ENCODE results near the gene RNF141.

The RNF141 gene

DNA sequence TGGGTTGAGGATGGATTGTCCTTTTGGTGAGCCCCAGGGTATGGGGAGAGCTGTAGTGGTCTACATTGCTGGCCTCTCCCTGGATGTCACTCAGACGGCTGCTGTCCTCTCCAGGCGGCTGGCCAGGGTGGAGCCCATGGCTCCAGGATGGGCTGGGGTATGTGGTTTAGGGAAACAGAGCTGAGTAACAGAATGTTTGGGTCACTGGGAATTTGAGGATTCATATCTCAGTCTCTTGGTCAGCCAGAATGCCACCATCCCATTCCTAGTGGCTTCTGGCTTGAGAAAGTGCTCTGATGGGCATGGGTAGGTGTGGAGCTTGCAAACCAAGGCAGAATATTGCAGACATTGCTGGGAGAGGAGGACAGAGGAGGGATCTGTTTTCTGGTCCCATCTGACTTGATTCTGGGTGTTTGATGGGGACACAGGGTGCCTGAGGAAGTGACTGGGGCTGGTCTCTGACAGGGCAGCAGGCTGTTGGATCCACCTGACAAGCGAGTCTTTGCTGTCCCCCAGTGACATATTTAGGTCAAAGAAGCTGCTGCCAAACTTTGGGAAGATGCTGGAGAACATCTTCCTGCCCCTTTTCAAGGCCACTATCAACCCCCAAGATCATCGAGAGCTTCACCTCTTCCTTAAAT, 44.6 kb downstream of the RNF141 start:
- DNase-seq, result no peak

DNA sequence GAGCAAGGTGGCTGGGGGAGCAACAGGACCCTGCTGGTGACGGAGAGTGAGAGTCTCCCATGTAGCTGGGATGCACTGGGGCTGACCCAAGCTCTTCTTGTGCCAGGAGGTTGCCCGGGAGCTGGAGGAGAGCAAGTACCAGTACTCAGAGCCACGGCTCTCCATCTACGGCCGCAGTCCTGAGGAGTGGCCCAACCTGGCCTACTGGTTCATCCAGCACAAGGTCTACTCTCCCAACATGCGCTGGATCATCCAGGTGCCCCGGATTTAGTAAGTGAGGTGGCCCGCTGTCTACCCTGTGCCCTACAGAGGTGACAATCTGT, 45.6 kb downstream of the RNF141 start:
- no peak for DNase-seq

DNA sequence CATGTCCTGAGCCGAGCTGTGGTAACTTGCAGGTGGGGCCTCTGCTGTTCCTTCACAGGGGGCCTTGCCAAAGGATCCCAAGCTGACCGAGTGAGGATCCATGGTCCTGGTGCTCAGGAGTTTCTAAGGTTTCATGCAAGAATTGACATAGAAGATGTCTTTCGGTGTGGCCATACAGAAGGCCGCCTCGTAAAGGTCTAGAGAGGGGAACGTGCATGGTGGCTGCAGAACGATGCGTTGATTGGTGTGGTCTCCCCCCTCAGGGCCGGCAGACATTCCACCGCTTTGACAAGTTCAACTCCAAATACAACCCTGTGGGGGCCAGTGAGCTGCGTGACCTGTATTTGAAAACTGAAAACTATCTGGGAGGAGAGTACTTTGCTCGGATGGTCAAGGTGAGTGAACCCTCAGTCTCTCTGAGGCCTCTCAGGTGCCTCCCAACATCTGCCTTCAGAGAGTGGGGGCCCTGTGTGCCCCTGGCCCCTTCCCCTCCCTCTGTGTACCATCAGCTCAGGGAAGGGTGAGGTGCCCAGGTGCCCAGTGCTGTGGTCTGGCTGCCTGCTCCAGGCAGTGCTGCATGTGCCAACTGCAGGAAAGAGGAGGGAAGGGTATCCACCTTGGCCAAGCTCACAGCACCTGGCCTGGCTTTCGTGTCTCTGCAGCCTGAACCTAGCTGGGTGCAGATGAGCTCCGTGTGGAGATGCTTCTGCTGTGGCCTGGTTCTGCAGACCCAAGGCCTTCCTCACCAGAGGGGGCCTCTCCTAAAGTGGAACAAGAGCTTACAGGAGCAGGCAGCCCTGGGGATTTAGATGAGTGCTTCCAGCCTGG, 46.1 kb downstream of the RNF141 start:
- no peak for DNase-seq

DNA sequence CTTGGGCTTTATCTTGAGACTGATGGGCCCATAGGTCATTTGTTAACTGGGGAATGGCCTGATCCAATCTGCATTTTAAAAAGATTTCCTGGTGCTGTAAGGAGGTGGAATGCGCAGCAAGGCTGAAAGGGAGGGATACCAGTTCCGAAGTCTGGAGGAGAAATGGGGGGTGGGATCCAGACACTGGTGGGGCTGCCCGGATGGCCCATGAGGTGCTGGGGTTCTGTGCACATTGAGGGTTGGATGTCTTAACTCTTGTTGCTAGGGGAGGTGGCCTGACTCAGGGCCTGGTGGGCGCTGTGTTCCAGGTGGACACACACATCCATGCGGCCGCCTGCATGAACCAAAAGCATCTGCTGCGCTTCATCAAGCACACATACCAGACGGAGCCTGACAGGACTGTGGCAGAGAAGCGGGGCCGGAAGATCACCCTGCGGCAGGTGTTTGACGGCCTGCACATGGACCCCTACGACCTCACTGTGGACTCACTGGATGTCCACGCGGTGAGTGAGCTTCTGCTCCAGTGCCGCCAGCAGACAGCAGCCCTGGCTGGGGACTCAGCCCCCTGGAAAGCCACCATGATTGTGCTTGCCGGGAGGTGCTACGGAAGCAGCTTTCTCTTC, 47.8 kb downstream of the RNF141 start:
- no peak for DNase-seq

DNA sequence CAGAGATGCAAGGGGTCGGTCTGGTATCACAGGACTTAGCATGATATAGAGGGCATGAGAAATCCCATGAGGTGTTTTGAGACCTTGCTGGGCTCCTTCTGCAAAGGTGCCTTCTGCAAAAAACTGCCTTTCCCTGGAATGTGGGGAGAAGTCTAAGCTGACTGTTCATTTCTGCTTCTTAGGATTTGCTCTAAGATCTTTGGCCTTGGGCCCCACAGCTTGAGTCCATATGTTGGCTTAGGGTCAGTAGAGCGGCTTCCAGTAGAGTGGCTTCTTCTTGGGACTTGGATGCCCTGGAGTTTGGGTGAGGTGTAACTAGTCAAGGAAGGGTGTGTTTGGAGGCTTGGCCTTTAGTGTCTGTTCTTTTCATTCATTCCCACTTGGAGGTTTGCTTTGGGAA, 48.9 kb downstream of the RNF141 start:
- no peak for DNase-seq

DNA sequence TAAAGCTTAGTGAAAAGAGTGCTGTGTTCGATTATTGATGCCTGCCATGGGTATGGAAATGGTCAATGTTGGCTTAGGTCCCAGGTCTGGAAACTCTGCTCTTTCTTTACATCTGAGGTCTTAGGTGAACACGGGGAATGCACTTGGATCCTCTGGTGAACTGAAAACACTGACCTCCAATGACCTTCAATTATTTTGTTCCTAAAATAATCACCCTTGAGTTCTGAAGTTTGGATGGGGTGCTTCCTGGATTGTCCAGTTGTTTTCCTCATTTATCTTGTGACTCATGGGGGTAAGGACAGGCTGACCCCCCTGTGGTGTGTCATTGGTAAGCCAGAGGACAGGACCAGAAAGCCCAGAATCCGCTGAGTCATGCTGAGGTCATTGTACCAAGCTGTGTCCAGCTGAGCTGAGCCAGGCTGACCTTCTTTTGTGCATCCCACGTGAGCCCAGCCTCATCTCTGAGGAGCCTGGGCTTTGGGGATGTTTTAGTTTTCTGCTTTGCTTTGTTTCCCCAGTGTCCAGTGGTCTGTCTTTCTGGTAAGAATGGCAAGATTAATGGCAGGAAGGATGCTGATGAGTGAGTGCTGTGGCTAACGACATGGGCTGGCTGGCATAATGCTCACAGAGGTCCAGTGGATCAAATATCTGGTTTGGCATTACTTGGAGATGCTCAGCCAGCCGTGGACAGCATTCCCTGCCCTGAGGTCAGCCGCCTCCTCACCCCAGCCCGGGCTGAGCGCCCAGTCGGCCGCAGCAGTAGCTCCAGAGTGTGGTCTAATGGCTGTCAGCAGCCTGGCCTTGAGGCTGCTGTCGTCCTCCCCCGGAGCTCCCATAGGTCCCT, 50.4 kb downstream of the RNF141 start:
- DNase-seq, result no peak

DNA sequence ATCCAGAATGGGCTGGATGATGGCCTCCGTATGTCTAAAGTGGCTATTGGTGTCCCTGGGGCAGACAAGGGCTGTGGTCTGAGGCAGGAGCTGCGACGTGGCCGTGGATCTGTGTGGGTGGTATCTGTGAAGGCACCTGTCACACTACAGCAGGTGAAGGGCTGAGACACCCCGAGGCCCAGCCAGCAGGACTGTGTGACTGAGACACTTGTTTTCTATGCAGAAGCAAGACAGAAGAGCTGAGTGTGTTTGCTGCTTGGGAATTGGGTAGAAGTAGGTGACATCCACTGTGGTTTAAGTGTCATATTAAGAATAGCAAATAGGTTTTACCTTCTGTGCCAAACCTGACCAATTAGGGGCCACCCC, 51.0 kb downstream of the RNF141 start:
- DNase-seq, result no peak

DNA sequence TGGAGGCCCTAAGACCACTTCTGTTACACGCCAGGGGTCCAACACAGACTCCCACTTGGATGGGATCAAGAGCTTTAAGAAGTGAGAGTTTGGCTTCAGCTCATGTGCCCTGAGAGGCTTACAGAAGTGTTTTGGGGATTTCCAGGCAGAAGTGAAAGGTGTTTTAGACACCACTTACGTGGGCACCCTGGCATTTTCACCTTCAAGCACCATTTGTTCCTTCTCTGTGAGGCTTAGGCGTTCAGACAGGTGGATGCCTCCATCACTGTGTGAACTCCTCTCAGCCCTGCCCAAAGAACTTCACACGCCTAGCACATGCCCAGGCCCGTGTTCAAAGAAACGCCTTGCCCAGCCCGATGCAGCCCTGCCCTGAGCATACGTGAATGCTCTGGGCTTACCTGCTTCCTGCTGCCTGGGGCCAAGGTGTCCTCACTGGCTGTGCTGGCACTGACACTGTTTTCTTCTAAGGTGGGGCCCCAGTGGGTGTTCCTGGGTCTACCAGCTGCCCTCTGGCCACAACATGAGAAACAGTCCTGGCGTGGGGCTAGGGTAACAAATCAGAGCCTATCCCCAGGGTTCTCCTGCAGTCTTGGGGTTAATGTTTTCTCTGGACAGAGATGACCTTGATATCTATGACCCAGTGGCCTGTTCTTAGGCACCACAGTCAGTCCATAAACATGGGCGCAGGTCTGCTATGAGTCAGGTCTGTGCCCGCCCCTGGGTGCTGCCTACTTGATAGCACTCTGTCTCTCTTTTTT, 51.9 kb downstream of the RNF141 start:
- DNase-seq, result no peak

DNA sequence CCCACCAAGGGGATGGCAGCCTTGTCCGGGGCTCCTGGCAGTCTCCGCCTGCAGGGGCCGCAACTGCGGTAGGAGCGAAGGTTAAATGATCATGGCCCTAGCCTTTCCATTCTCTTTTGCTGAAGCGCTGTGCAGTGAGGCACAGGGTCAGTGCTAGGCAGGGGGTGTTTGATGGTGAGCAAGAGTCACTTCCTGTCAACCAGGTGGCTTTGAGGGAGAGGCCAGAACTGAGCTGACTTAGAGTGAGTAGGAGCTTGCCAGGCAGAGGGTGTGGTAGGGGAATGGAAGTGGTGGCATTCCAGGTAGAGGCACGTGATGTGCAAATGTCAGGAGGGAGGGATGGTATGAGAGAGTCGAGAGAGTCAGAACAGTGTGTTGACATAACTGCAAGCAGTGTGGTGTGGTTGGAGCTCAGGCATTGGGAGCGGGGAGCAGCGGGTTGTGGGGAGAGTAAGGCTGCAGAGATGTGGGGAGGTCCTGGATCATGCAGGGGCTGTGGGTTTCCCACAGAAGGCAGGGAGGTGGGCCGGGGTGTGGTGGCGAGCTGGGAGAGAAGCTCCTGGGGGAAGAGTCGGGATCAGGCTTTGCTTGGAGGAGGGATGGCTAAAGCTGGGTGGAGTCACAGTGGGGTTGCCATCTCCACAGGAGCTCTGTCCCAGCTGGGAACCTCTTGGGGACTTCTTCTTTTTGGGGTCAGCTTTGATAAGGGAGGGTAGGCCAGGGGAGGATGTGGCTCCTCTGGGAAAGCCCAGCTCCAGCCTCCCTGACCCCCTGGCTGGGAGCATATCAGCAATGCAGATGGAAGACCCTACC, 52.7 kb downstream of the RNF141 start:
- no peak for DNase-seq

DNA sequence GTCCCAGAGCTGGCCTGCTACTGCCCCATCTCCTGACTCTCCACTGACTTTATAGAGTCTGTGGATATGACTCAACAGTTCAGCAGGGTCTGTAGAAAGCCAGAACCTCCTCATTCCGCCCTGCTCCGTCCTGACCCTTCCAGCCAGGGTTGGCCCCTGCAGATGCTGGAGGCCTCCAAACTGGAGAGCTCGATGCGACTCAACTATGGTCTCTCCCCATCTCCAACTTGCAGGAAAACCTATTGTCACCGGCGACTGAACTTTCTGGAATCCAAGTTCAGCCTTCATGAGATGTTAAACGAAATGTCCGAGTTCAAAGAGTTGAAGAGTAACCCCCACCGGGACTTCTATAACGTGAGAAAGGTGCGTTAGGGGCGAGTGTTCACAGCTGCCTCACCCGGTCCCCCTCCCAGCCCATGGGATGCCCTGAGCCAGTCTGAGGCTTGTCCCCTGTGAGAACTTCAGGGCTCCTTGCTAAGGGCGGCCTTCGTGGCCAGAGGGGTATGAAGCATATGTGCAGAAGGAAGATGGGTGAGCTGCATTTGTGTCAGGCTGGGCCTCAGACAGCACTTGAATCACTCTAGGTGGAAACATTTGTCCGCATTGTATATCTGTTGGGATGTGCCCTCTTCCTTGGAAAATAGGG, 53.9 kb downstream of the RNF141 start:
- no peak for DNase-seq

DNA sequence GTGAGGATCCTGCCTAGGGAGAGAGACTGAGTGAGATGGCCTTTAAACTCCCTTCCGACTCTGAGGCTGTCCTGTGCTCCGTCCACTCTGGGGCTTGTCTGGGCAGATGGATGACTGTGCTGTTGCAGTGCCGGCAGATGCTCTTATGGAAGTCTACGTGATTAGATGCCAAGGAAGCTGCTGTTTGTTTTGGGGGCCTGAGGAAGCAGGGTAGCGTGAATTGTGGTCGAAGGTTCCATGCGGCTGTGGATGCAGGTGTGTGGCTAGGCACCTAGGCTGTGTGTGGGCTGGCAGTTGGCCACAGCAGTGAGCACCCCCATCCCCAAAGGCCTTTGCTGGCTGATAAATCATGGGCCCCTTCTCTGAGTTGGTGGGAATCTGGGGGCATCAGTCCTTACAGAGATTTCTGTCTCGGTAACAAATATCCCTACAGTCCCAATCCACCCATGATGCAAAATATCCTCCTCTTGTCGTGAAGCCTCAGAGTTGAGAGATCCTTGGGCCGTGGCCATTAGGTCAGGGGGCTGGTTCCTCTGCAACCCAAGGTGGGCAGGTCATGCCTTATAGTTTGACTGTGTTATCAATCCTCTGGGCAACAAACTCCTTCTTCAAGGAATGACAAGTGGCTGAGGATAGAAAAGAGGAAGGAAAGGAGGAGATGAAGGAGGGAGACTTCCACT, 54.7 kb downstream of the RNF141 start:
- no peak for DNase-seq

DNA sequence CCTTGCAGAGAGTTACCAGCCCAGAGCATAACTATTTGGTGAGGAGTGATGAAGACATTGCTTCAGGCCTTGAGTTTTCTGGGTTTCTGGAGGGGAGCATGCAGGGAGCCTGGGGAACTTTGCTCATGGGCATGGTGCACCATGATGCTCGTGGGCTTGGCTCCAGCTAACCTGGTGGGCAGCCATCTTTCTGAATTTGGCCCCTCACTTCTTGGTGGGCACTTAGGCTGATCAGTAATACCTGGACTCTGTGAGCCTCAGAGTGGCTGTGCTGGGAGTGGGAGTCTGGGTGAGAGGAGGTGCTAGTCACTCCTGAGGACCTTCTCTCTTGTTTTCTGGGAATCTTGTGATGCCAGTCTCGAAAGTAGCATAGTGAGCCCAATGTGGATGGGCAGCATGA, 55.3 kb downstream of the RNF141 start:
- no peak for DNase-seq

DNA sequence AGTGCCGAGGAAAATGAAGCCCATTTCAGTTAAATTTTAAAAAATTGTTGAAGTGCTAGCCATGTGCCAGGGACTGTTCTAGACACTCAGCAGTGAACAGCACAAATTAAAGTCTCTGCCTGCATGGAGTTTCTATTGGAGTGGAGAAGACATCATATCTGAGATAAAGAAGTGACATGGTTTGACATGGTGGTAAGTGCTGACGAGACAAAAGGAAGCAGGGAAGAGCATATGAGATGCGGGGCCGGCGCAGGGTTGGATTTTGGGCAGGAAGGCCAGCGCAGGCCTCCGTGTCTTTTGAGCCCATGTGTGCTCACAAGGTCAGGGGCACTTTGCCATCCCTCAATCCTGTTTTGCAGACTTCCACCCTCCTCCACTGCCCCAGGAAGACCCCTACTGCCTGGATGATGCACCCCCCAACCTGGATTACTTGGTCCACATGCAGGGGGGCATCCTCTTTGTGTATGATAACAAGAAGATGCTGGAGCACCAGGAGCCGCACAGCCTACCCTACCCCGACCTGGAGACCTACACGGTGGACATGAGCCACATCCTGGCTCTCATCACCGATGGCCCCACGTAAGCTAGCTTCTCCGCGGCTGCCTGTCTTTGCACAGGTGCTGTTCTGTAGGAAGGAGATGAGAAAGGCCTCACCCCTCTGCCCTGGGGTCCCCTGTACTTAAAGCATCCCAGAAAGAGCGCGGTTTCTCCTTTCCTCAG, 56.4 kb downstream of the RNF141 start:
- no peak for DNase-seq

DNA sequence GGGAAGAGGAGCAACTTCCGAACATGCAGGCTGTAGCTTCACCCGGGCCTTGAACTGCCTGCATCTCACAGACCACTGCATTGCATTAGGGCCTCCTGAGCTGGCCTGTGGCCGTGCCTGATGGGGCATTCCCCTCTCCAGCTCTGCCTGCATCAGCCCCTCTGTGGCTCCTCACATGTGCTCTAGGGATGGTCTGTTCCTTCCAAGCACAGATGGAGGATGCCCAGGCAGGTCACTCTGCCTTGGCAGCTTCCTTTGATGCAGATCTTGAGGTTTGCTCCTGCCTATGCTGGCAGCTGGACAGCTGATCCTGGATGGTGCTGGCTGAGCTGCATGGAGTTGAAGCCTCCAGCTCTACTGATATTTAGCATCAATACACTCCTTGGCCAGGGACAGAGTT, 57.4 kb downstream of the RNF141 start:
- DNase-seq, result no peak

DNA sequence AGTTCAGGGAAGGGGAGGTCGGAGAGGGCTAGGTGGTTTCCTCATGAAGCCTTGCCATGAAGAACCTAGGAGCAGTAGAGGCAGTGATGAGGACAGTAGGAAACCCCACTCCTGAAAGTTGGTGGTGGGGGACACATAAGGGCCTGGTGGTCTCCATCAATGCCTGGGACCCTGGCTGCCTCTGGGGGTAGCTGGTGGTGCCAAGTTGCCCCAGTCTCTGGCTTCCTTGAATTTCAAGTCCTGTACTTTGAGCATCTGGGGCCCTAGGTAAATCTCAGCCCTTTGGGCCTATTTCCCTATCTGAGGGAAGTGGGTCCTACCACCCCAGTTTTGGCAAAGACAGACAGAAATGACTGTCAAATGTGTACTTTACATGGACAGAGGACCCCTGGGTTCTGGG, 57.8 kb downstream of the RNF141 start:
- DNase-seq, result no peak

DNA sequence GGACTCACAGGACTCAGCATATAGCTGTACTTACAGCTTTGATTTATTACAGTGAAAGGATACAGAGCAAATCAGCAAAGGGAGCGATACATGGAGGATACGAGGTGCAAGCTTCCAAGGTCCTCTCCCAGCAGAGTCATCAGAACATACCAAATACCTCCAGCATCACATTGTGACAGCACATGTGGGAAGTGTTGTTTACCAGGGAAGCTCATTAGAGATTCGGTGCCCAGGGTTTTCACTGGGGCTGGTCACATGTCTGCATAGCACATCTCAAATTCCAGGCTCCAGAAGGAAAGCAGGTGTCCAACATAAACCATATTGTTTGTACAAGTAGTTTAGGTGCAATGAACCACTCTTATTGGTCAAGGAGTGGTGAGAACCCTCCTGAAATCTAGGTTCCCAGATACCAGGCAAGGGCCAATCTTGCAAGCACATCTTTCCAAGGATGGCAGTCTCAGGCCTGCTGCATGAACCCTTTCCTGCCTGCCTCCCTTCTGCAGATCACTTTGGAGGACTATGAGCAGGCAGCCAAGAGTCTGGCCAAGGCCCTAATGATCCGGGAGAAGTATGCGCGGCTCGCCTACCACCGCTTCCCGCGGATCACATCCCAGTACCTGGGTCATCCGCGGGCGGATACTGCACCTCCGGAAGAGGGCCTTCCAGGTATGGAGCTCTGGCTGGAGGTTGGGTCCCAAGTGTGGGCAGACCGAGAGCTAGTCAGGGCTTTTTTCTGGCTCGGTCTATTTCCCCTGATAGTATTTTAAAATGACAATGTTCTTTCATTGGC, 59.2 kb downstream of the RNF141 start:
- no peak for DNase-seq

DNA sequence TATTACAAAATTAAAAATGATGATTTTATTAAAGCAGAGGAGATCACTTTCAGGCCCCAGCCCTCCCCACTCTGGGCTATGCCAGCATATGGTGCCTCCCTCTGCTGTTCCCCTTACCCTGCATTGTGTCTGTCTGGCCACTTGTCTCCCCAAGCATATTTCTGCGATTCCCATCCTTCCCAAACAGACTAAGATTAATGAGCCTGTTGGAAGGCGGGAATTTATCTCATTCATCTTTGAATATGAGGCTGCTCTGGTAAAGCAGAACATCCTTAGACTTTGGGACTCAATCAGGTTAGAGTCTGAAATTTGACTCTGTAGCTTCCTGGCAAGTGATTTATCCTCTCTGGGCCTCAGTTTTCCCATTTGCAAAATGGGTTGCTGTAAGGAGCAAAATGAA, 60.2 kb downstream of the RNF141 start:
- no peak for DNase-seq

DNA sequence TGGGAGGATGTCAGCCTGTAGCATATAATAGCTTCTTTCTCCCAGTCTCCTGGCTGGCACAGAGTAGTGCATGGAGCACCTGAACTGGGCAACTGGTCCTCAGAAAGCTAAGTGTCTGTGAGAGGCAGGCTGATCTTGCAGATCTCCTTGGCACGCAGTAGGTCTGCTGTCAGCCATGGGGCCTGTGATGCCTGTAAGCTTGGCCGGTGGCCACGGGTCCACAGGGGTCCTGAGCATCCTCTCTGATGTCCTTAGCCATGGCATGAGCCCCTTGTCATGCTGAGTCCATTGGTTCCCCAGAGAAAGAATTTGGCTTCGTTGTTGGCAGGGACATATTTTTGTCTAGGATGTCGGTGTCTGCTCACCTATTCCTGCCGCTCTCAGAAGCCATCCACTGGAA, 61.0 kb downstream of the RNF141 start:
- no peak for DNase-seq

All from SIG-M5 (cell line).